Hematopoietic multipotent progenitor cell treated with erythropoietin and hydrocortisone succinate and interleukin-3 and kit ligand, for 8 days (in vitro differentiated cells): ENCODE data around the gene RNF13.
"Not testable (repeated sequence)": the region's sequence is repeated elsewhere in the genome, so short reads cannot be mapped to it uniquely, and the experiment has no call there.

Experiments used
- DNase-seq: peaks from one replicate; pipeline ENCODE4 v3.0.0-alpha.2; 2015

RNF13 gene

DNA sequence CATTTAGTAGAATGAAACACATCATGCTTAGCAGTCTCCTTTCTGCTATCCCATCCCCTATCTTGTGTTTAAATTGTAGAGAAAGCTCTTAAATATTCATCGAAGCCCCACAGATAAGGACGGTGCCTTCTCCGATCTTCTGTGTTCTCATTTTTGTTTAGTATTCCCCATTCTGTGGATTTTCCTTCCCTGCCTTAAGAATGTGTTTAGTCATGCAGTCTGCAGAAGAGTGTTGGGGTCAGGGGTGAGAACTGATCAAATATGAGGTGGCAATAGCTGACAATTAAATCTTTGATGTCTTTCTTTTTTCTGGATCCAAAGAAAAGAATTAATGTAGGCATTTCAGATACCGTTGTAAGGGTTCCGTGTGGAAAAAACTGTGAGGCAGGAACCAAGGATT, 11.4 kb upstream of the RNF13 start:
- no peak for DNase-seq

- DNase-seq: no peak
Measured at GRCh38 chr3:149806171-149806778, 6.7 kb upstream of the RNF13 start.

DNA sequence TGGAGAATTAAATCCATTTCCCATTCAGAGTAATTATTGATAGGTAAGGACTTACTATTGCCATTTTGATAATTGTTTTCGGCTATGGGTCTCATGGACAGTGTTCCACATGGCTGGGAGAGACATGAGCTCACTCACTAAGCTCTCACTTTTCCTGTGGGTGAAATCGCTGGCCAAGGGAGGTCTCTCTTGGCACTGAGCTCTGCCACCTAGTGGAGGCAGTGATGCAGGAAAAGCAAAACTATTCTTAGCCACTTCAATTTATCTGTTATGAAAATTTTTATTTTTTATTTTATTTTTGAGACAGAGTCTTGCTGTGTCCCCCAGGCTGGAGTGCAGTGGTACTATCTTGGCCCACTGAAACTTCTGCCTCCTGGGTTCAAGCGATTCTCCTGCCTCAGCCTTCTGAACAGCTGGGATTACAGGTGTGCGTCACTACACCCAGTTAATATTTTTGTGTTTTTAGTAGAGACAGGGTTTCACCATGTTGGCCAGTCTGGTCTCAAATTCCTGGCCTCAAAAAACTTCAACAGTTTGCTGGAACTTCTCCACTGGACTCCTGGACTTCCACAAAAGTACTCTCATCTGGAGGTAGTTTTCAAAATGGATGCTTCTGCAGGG, 4.7 kb upstream of the RNF13 start:
- peak; percentile 77 for DNase-seq

DNA sequence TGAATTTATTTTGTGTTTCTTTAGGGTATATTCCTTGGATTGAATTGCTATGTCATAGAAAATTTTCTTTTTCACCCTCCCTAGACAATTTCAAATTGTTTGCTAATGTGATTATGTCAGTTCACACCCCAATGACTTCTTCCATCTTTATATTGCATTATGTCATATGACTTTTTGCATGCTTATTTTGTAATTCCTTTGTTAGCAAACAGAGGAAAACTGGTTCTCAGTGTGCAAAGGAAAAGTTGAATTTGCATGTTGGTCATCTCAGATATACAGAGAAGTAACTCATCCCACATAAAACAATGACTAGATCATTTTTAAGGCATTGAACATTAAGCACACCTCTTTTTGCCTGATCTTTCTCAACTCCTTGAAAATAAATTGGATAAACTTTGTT, 3.3 kb upstream of the RNF13 start:
- DNase-seq: no peak

DNA sequence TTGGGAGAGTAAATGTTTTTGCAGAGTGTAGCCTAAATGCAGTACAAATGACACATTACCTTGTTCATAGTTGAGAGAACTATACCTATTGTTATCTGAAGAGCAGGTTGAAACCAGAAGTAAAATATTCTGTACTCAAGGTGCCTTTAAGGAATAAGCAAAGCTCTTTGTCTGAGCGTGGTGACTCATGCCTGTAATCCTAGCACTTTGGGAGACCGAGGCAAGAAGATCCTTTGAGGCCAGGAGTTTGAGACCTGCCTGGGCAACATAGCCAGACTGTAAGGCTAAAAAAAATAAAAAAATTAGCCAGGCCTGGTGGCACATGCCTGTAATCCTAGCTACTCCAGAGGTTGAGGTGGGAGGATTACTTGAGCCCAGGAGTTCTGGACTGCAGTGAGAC, 2.2 kb upstream of the RNF13 start:
- no peak for DNase-seq

GRCh38 chr3:149812165-149812605, 830 bp upstream of the RNF13 start:
- DNase-seq: no peak

DNA sequence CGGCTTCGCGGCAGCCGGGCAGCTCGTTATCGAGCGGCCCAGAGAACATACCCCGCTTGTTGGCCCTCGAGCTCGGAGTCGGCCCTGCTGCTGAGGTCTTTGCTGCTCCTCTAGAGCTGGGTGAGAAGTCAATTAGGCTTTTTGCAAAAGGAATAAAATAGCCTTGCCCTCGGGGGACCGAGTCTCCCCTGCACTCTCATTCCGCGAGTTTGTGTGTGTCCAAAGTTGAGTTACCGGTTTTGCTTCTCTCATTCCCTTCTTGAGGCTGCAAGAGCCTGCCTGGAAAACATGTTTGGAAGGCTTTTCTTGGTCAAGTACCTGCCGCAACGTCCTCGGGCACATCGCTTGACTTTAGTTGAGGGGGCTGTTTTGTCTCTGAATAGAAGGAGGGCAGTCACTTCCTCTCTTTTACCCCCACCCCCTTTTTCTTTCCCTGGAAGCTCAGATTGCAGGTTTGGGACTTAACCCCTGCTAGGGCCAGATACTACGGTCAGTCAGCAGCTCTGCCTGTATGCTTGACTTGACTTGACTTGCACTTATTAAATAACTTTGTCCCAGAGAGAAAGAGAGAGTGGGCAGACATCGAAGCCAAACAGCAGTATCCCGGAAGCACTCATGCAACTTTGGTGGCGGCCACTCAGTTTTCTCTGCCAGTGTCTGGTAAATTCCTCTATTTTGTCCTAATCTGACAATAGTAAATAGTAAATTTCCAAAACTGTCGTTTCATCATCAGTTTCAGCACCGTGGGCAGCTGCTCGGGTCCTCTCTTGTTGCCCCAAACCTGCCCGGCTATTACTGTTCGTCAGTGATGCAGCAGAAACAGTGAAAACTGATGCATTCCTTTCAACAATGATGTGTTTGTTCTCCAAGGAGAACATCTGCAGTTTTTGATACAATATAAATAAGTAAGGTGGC, 609 bp downstream of the RNF13 start:
- peak; percentile 46 for DNase-seq

DNA sequence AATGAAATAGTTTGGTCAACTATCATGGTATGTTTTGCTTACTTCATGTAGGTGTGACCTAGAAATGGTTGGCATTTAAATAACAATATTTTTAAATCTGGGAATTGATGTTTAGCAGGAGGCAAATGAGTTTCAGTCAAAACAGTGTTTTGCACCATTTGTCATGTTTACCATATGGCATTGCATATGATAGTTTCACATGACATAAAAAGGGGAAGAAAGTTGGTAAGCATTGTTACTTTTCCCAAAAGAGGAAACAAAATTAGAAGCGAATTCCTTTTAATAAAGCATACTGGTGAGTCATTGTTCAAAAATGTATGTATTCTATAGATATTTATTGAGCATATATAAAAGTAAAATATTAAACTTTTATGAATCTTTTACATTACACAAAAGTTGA, 2.3 kb downstream of the RNF13 start:
- no peak for DNase-seq

DNA sequence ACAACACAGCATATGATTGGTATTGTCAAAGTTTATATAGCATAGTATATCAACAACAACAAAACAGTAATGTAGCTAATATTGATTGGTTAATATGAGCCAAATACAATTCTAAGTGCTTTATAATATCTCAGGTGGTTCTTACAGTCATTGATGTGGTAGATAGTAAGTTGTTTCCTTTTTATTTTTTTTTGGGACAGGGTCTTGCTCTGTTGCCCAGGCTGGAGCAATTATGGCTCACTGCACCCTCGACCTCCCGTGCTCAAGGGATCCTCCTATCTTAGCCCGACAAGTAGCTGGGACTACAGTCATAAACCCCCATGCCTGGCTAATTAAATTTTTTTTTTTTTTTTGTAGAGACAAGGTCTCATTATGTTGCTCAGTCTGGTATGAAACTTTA, 2.7 kb downstream of the RNF13 start:
- no peak for DNase-seq

DNA sequence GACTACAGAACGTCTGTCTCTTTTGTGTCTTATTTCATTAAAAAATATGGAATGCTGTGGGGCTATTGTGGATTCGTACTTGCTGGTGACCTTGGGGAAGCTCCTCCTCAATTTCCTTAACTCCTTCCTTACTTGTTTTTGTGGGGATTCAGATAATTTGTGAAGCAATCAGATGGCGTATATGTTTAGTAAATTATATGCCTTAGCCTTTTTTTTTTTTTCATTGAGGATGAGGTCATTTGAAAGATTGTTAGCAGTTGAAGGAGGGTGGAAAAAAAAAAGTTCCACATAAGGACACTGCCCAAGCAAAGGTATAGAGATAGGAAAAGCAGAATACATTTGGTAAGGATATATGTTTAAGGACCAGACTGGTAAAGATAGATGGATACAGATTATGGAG, 3.3 kb downstream of the RNF13 start:
- DNase-seq: no peak

DNA sequence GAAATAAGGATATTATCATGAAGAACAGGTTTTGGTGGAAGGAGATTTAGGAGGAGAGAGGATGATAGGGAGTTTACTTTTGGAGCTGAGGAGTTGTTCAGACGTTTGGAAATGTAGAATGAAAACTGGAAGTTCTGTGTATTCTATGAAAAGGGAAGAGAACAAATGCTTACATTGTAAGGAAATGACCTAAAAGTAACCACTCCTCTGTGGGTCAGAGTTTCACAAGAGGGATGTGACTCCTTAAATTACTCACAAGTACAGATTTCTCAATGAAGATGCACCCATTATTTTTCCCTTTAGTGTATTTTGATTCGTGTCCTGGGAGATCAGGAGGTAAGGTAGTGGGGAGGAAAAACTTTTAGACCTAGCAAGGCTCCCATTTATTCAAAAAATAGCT, 4.0 kb downstream of the RNF13 start:
- DNase-seq: no peak

GRCh38 chr3:149819432-149819831, 6.4 kb downstream of the RNF13 start:
- DNase-seq: no peak

GRCh38 chr3:149820183-149820582, 7.2 kb downstream of the RNF13 start:
- no peak for DNase-seq

DNA sequence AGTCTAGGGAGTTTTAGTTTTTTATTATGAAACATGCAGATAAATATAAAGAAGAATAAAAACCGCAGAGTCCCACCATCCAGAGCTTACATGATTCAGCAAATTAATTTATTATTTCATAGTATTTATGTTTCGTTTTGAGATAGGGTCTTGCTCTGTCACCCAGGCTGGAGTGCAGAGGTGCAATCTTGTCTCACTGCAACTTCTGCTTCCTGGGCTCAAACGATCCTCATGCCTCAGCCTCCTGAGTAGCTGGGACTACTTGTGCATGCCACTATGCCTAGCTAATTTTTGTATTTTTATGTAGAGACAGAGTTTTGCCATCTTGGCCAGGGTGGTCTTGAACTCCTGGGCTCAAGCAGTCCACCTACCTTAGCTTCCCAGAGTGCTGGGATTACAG, 13.6 kb downstream of the RNF13 start:
- DNase-seq: no peak

DNA sequence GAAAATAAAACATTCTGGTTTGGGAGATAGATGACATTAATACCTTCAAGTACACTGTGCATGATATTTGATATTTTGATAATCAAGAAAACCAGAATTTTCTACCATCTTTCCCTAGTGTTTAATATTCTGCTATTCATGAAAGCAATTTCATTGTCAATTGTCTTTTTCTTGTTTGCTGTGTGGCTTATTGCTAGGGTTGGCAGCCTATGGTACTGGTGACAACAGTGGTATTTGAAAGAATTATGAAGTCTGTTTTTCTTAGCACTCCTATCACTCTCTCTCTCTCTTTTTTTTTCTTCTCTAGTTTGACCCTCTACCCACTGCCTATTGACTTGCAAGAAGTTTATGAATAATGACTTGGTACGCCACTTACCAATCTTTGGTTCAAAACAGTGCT, 15.4 kb downstream of the RNF13 start:
- no peak for DNase-seq

DNA sequence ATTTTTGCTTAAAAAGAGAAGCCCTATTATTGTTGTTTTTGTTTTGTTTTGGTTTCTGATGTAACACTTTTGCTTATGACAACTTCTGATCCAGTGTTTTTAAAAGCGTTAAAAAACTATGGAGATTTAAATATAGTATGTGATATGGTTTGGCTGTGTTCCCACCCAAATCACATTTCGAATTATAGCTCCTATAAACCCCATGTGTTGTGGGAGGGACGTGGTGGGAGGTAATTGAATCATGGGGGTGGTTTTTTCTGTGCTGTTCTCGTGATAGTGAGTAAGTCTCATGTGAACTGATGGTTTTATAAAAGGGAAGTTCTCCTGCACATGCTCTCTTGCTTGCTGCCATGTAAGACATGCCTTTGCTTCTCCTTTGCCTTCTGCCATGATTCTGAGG, 16.6 kb downstream of the RNF13 start:
- not testable (repeated sequence) for DNase-seq

GRCh38 chr3:149830902-149831301, 17.9 kb downstream of the RNF13 start:
- no peak for DNase-seq

DNA sequence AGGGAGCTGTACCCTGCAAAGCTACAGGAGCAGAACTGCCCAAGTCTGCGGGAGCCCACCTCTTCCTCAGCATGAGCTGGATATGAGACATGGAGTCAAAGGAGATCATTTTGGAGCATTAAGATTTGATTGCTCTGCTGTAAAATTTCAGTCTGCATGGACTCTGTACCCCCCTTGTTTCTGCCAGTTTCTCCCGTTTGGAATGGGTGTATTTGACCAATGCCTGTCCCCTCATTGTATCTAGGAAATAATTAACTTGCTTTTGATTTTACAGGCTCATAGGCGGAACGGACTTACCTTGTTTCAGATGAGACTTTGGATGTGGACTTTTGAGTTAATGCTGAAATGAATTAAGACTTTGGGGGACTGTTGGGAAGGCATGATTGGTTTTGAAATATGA, 18.3 kb downstream of the RNF13 start:
- no peak for DNase-seq

DNA sequence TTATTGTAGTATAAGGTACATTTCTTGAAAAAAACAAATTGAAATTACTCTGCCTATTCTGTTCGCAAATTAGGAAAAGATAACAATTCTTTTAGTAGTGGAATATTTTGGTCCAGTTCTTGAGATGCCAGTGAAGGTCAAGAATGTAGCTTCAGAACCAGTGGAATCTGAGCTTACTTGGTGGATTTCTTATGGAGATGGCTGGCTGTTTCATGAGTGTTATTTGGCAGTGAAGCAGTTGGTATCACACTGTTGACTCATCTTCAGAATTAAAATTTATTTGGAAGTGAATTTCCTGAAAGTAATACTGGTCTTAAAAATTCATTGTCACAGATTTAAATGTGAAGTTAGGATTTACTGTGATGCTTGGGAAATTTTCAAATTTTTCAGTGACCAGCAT, 19.1 kb downstream of the RNF13 start:
- DNase-seq: no peak

DNA sequence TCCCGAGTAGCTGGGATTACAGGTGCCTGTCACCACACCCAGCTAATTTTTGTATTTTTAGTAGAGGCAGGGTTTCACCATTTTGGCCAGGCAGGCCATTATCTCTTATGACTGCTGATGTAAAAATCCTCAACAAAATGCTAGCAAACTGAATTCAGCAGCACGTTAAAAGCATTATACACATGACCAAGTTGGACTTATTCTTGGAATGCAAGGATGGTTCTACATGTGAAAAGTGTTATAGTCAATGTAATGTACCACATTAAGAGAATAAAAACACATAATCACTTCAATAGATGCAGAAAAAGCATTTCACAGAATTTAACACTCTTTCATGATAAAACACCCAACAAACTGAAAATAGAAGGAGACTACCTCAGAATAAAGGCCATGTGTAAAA, 20.2 kb downstream of the RNF13 start:
- DNase-seq: no peak

GRCh38 chr3:149838491-149838890, 25.5 kb downstream of the RNF13 start:
- DNase-seq: not testable (repeated sequence)

DNA sequence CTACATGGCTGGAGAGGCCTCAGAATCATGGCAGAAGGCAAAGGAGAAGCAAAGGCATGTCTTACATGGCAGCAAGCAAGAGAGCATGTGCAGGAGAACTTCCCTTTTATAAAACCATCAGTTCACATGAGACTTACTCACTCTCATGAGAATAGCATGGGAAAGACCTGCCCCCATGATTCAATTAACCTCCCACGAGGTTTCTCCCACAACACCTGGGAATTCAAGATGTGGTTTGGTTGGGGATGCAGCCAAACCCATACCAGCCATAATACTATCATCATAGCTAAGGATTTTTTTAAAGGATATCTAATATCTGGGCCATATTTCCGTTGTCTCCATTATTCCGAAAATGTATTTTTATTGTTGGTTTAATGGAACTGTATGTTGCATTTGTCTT, 26.5 kb downstream of the RNF13 start:
- DNase-seq: not testable (repeated sequence)

DNA sequence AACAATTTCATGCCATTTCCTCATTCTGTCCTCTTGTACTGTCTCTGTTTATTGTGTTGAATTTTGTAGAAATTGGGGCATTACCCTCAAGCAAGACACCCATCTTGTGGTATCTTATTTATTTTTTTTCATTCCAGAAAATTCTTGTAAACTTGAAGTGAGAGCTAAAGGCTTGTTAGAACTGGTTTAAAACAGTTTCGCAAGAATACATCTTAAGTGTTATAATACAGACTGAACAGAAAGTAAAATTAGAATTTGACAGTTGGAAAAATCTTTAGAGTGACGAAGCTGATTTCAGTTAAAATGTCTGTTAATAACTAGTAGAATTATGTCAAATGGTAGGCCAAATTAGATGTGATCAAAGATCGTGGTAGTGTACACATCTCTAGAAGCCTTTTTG, 26.9 kb downstream of the RNF13 start:
- DNase-seq: no peak

DNA sequence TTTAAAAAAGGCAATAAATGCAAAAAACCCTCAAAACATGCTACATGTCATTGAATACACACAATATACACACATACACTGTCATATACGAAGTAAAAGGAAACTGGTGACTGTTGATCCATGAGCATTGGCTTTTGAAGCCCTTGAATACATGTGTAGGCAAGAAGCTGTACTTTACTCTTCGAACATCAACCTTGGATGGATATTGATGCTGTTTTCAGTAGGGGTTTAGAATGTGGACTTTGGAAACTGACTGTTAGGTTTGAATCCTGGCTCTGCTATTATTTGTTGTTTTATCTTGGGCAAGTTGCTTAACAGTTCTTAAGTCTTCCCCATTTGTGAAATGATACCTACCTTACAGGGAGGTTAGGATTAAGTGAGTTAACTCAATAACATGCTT, 30.5 kb downstream of the RNF13 start:
- no peak for DNase-seq
